GM19467 (cell line): ENCODE data around the gene ROCK1.
"Not testable (repeated sequence)": the region's sequence is repeated elsewhere in the genome, so short reads cannot be mapped to it uniquely, and the experiment has no call there.

ENCODE experiments used
- ATAC-seq: cut with Tn5 transposase; IDR thresholded peaks from one replicate; pipeline ENCODE4 v1.9.1; 2021; ENCODE audit warnings: mild to moderate bottlenecking, moderate library complexity; ENCODE audit not compliant: unreplicated experiment

ROCK1 gene

GRCh38 chr18:21056545-21056944, 55.1 kb downstream of the ROCK1 start:
- ATAC-seq: no peak

GRCh38 chr18:21054252-21054821, 57.3 kb downstream of the ROCK1 start:
- ATAC-seq: no peak

GRCh38 chr18:21053127-21053526, 58.5 kb downstream of the ROCK1 start:
- no peak for ATAC-seq

- no peak for ATAC-seq
Measured at GRCh38 chr18:21052385-21052784, 59.2 kb downstream of the ROCK1 start.

GRCh38 chr18:21051620-21052019, 60.0 kb downstream of the ROCK1 start:
- no peak for ATAC-seq

- ATAC-seq: no peak
Measured at GRCh38 chr18:21049306-21049705, 62.3 kb downstream of the ROCK1 start.

GRCh38 chr18:21047126-21047525, 64.5 kb downstream of the ROCK1 start:
- no peak for ATAC-seq

- no peak for ATAC-seq
Measured at GRCh38 chr18:21040466-21040865, 71.1 kb downstream of the ROCK1 start.

GRCh38 chr18:21038201-21038600, 73.4 kb downstream of the ROCK1 start:
- ATAC-seq: no peak

GRCh38 chr18:21031845-21032244, 79.8 kb downstream of the ROCK1 start:
- no peak for ATAC-seq

GRCh38 chr18:21018257-21018656, 93.4 kb downstream of the ROCK1 start:
- ATAC-seq: not testable (repeated sequence)

- no peak for ATAC-seq
Measured at GRCh38 chr18:21012308-21012707, 99.3 kb downstream of the ROCK1 start.

GRCh38 chr18:21004726-21005125, 106.9 kb downstream of the ROCK1 start:
- no peak for ATAC-seq

GRCh38 chr18:21000667-21001066, 110.9 kb downstream of the ROCK1 start:
- no peak for ATAC-seq

- ATAC-seq: no peak
Measured at GRCh38 chr18:20997371-20997770, 114.2 kb downstream of the ROCK1 start.

- ATAC-seq: no peak
Measured at GRCh38 chr18:20996418-20996817, 115.2 kb downstream of the ROCK1 start.

GRCh38 chr18:20988726-20989125, 122.9 kb downstream of the ROCK1 start:
- no peak for ATAC-seq

GRCh38 chr18:20975077-20975476, 136.5 kb downstream of the ROCK1 start:
- ATAC-seq: no peak

GRCh38 chr18:20971886-20972267, 139.7 kb downstream of the ROCK1 start:
- ATAC-seq: no peak

- no peak for ATAC-seq
Measured at GRCh38 chr18:20966795-20967194, 144.8 kb downstream of the ROCK1 start.

GRCh38 chr18:20963027-20963426, 148.6 kb downstream of the ROCK1 start:
- no peak for ATAC-seq

GRCh38 chr18:20960735-20961134, 150.9 kb downstream of the ROCK1 start:
- ATAC-seq: no peak

- ATAC-seq: not testable (repeated sequence)
Measured at GRCh38 chr18:20950827-20951226, 160.8 kb downstream of the ROCK1 start.
